Pancreas (tissue), 10 donors: ENCODE data around the gene FCN1. TPM values are rescaled to one million over a fixed set of nuclear protein-coding genes. Genes with fewer than 3 reads are reported as not detected.

Experiments
- ATAC-seq, 4 donors: fragments of 200-7000 bp; cut with Tn5 transposase; one replicate each; pipeline versions ENCODE4 v1.8.0 to v1.9.1; 2020; ENCODE audit warnings: mild to moderate bottlenecking in 4 of 4, moderate library complexity in 4 of 4
- DNase-seq, 6 donors: peaks; one replicate each; pipeline ENCODE4 v3.0.0-alpha.2; 2020
- FAIRE-seq: peaks from 2 replicates; lab custom pipeline; 2012; peaks lifted over from hg19 to GRCh38; lab: Jason Lieb, UNC
- H3K27ac ChIP-seq, 4 donors: fragments of 200-600 bp; sonication (generic); 1 replicate in 3 of 4; 2 replicates in 1 of 4; pipeline versions ENCODE4 v1.5.0 to v1.8.0; 2020
- H3K27me3 ChIP-seq, 4 donors: fragments of 200-600 bp; one replicate each; pipeline ENCODE4 v1.8.0; 2021
- H3K36me3 ChIP-seq, 3 donors: fragments of 200-600 bp; sonication (generic) in 1 of 3; one replicate each; pipeline versions ENCODE4 v1.5.0 to v1.8.0; 2020 to 2021
- H3K4me1 ChIP-seq, 3 donors: fragments of 200-600 bp; one replicate each; pipeline ENCODE4 v1.8.0; 2021
- H3K4me3 ChIP-seq, 4 donors: fragments of 200-600 bp; sonication (generic) in 2 of 4; one replicate each; pipeline versions ENCODE4 v1.5.0 to v1.8.0; 2020 to 2021
- H3K9me3 ChIP-seq, 4 donors: fragments of 200-600 bp; one replicate each; pipeline ENCODE4 v1.8.0; 2021
- CTCF ChIP-seq, 4 donors: fragments of 200-600 bp; sonication (generic) in 3 of 4; IDR thresholded peaks; one replicate each; pipeline versions ENCODE4 v1.5.0 to v1.8.0; 2021; ENCODE audit warnings: antibody characterized with exemption in 4 of 4
- WGBS, 2 donors: extraction: QIAGEN DNeasy Blood & Tissue Kit; methylation state at CpG; one replicate each; pipeline ENCODE4 v1.1.7; 2013; 5-methylcytosine and 5-hydroxymethylcytosine counted together
- intact Hi-C, 3 donors: fragments of 100-400 bp; cut with DNase I; formaldehyde crosslinking; loops; one replicate each; pipeline versions ENCODE4 v1.11.1 to v1.14.2; 2022
- polyA plus RNA-seq, 2 donors: library from polyadenylated mRNA; stranded (reverse); fragments of 200-250 nt; gene quantifications; one replicate each; pipeline ENCODE4 v1.2.3, GENCODE V29; 2013
- total RNA-seq, 6 donors: library from RNA; stranded (reverse); fragmentation: NEBNext Ultra II Directional in 4 of 6; extraction: Animal tissue kit (Norgen Biotek cat#: 25700) in 4 of 6; gene quantifications; one replicate each; pipeline versions ENCODE4 v1.2.1 to v1.2.4, GENCODE V29; 2021 to 2023
- donor health status: healthy with polysubstance abuse.
- donor health status: DM: no; HTN: no; CAD: no; lungs with moderate emphysema.
- donor health status: DM: no; HTN: no; CAD: no.
- donor health status: control.
- donor health status: control.
- donor health status: Bipolar disorder and iron deficiency.
- donor health status: DM: yes; HTN: yes; CAD: no.
- donor health status: DM: no; HTN: no; CAD: no.
- donor health status: DM: no; HTN: no; CAD: no.
- donor health status: DM: yes; HTN: yes; CAD: no.

Gene FCN1
- total and polyA plus RNA-seq, 8 donors = 0.32 to 6.2 (median 1.0) TPM

- intact Hi-C loops = no loop called here
Measured at GRCh38 chr9:134945509-134946275, 28.0 kb upstream of the FCN1 start.

GRCh38 chr9:134944916-134945315, 27.2 kb upstream of the FCN1 start:
- Histone ChIP-seq H3K9me3 (no peaks in the 10 kb centered on the region), H3K4me1 (peaks cover 3 to 8% (median 4%) of the 10 kb centered on the region in 3 donors), H3K4me3 (no peak overlapping the region), H3K27ac (no peak overlapping the region), H3K27me3 (no peaks in the 10 kb centered on the region), H3K36me3 (no peaks in the 10 kb centered on the region)
- DNase-seq (no peak), FAIRE-seq (no peak), ATAC-seq (no peak)
- intact Hi-C loops = no loop called here
- no peak for TF ChIP-seq CTCF (IDR thresholded peaks at IDR 0.05)
- WGBS, 2 donors = 62 to 65% methylated on average over 14 of the region's 14 CpGs

More at GRCh38 chr9:134945509-134946275, 28.0 kb upstream of the FCN1 start:
- peaks cover 3 to 8% (median 4%) of the 10 kb centered on the region in 3 donors for H3K4me1 ChIP-seq
- no peaks in the 10 kb centered on the region for H3K36me3 ChIP-seq
- FAIRE-seq = no peak
- no peaks in the 10 kb centered on the region for H3K27me3 ChIP-seq
- H3K4me3 ChIP-seq = no peak overlapping the region
- no peaks in the 10 kb centered on the region for H3K9me3 ChIP-seq
- no peak overlapping the region for H3K27ac ChIP-seq
- WGBS, 2 donors = 87 to 89% methylated on average over 12 of the region's 12 CpGs
- no peak for ATAC-seq
- no peak for DNase-seq
- TF ChIP-seq CTCF (IDR thresholded peaks at IDR 0.05) = no peak

GRCh38 chr9:134944351-134944802, 26.7 kb upstream of the FCN1 start:
- intact Hi-C loops = no loop called here
- H3K4me1 ChIP-seq = peaks cover 3 to 8% (median 4%) of the 10 kb centered on the region in 3 donors
- FAIRE-seq (no peak), DNase-seq (peak in 1 of 6 donors; percentile 40), ATAC-seq (no peak)
- H3K4me3 ChIP-seq = no peak overlapping the region
- H3K27me3 ChIP-seq = no peaks in the 10 kb centered on the region
- H3K36me3 ChIP-seq = no peaks in the 10 kb centered on the region
- 64 to 71% methylated on average over 14 of the region's 14 CpGs for WGBS, 2 donors
- no peaks in the 10 kb centered on the region for H3K9me3 ChIP-seq
- no peak overlapping the region for H3K27ac ChIP-seq
- TF ChIP-seq CTCF (IDR thresholded peaks at IDR 0.05) = no peak

- Histone ChIP-seq H3K36me3 (no peaks in the 10 kb centered on the region), H3K27me3 (no peaks in the 10 kb centered on the region), H3K4me3 (no peak overlapping the region), H3K4me1 (peaks cover 3 to 8% (median 4%) of the 10 kb centered on the region in 3 donors), H3K9me3 (no peaks in the 10 kb centered on the region), H3K27ac (no peak overlapping the region)
- TF ChIP-seq CTCF (IDR thresholded peaks at IDR 0.05) = no peak
- intact Hi-C loops = no loop called here
- peak in 1 of 6 donors; percentile 38 for DNase-seq
- no peak for ATAC-seq
- 83 to 85% methylated on average over 15 of the region's 15 CpGs for WGBS, 2 donors
- no peak for FAIRE-seq
Measured at GRCh38 chr9:134943836-134944235, 26.1 kb upstream of the FCN1 start.

- Histone ChIP-seq H3K9me3 (no peaks in the 10 kb centered on the region), H3K4me3 (no peak overlapping the region), H3K4me1 (peaks cover 3 to 8% (median 4%) of the 10 kb centered on the region in 3 donors), H3K36me3 (no peaks in the 10 kb centered on the region), H3K27ac (no peak overlapping the region), H3K27me3 (no peaks in the 10 kb centered on the region)
- intact Hi-C loops = no loop called here
- TF ChIP-seq CTCF (IDR thresholded peaks at IDR 0.05) = no peak
- ATAC-seq (no peak), DNase-seq (peak in 1 of 6 donors; percentile 21), FAIRE-seq (no peak)
- WGBS, 2 donors = 79 to 85% methylated on average over 13 of the region's 13 CpGs
Measured at GRCh38 chr9:134943411-134943810, 25.7 kb upstream of the FCN1 start.
